Measurements from ENCODE around the gene FOXN3. TPM values are rescaled to one million over a fixed set of nuclear protein-coding genes. Genes with fewer than 3 reads are reported as not detected.

FOXN3 gene
- total RNA-seq, 1 donor from 2014 or later: 134 TPM

- ATAC-seq (peak; percentile 75), DNase-seq (no peak)
- intact Hi-C loops (cut with micrococcal nuclease): no loop called here
These were observed 273.0 kb downstream of the FOXN3 start for GRCh38 chr14:89144066-89144465.

- DNase-seq (no peak), ATAC-seq (no peak)
- intact Hi-C loops (cut with micrococcal nuclease): no loop called here
These were observed 273.4 kb downstream of the FOXN3 start for GRCh38 chr14:89143595-89143994.

- intact Hi-C loops (cut with micrococcal nuclease): no loop called here
- no peak for ATAC-seq
- no peak for DNase-seq
These were observed 274.7 kb downstream of the FOXN3 start for GRCh38 chr14:89142366-89142765.

GRCh38 chr14:89141862-89142261, 275.2 kb downstream of the FOXN3 start:
- DNase-seq: no peak
- intact Hi-C loops (cut with micrococcal nuclease): no loop called here
- ATAC-seq: no peak

- no peak for DNase-seq
- intact Hi-C loops (cut with micrococcal nuclease): no loop called here
- no peak for ATAC-seq
These were observed 276.7 kb downstream of the FOXN3 start for GRCh38 chr14:89140326-89140725.

- no peak for ATAC-seq
- intact Hi-C loops (cut with micrococcal nuclease): no loop called here
- no peak for DNase-seq
These were observed 277.4 kb downstream of the FOXN3 start for GRCh38 chr14:89139404-89140247.

- DNase-seq (no peak), ATAC-seq (no peak)
- intact Hi-C loops (cut with micrococcal nuclease): no loop called here
These were observed 278.2 kb downstream of the FOXN3 start for GRCh38 chr14:89138846-89139245.

GRCh38 chr14:89137526-89138163, 279.4 kb downstream of the FOXN3 start:
- DNase-seq (no peak), ATAC-seq (no peak)
- intact Hi-C loops (cut with micrococcal nuclease): no loop called here

GRCh38 chr14:89136587-89136986, 280.4 kb downstream of the FOXN3 start:
- intact Hi-C loops (cut with micrococcal nuclease): no loop called here
- DNase-seq (no peak), ATAC-seq (no peak)

GRCh38 chr14:89134640-89135039, 282.4 kb downstream of the FOXN3 start:
- DNase-seq (no peak), ATAC-seq (peak; percentile 54)
- intact Hi-C loops (cut with micrococcal nuclease): no loop called here

GRCh38 chr14:89131004-89131750, 285.9 kb downstream of the FOXN3 start:
- intact Hi-C loops (cut with micrococcal nuclease): no loop called here
- no peak for ATAC-seq

GRCh38 chr14:89129570-89129969, 287.5 kb downstream of the FOXN3 start:
- DNase-seq: no peak
- ATAC-seq: no peak
- intact Hi-C loops (cut with micrococcal nuclease): no loop called here

More at GRCh38 chr14:89131004-89131750, 285.9 kb downstream of the FOXN3 start:
- no peak for DNase-seq

- DNase-seq (no peak), ATAC-seq (no peak)
- intact Hi-C loops (cut with micrococcal nuclease): no loop called here
These were observed 288.6 kb downstream of the FOXN3 start for GRCh38 chr14:89128311-89129026.

GRCh38 chr14:89126461-89126860, 290.6 kb downstream of the FOXN3 start:
- intact Hi-C loops (cut with micrococcal nuclease): no loop called here
- ATAC-seq (no peak), DNase-seq (no peak)

GRCh38 chr14:89125216-89125615, 291.8 kb downstream of the FOXN3 start:
- intact Hi-C loops (cut with micrococcal nuclease): no loop called here
- ATAC-seq (no peak), DNase-seq (no peak)

GRCh38 chr14:89123851-89124250, 293.2 kb downstream of the FOXN3 start:
- no peak for ATAC-seq
- intact Hi-C loops (cut with micrococcal nuclease): no loop called here
- DNase-seq: no peak

- ATAC-seq (no peak), DNase-seq (no peak)
- intact Hi-C loops (cut with micrococcal nuclease): no loop called here
These were observed 293.8 kb downstream of the FOXN3 start for GRCh38 chr14:89123215-89123614.

- no peak for ATAC-seq
- intact Hi-C loops (cut with micrococcal nuclease): no loop called here
- no peak for DNase-seq
These were observed 294.9 kb downstream of the FOXN3 start for GRCh38 chr14:89121968-89122620.

- ATAC-seq (no peak), DNase-seq (no peak)
- intact Hi-C loops (cut with micrococcal nuclease): no loop called here
These were observed 300.0 kb downstream of the FOXN3 start for GRCh38 chr14:89117012-89117411.
